Stimulated activated CD4-positive, alpha-beta T cell treated with anti-CD3 and anti-CD28 coated beads, TNF-alpha, amount 100 ng/mL, for 4 hours (primary cell): ENCODE measurements around the gene CHAF1B.
A peak's percentile ranks its signal among the peaks of the same experiment; 100 is the strongest.

Experiments used
- DNase-seq, 3 experiments: peaks; one replicate each; pipeline ENCODE4 v3.0.0-alpha.2; 2020; ENCODE audit warnings: low read depth in 3 of 3

CHAF1B gene

GRCh38 chr21:36427502-36427901 lies 42.3 kb downstream of the CHAF1B start:
- no peak for DNase-seq

DNA sequence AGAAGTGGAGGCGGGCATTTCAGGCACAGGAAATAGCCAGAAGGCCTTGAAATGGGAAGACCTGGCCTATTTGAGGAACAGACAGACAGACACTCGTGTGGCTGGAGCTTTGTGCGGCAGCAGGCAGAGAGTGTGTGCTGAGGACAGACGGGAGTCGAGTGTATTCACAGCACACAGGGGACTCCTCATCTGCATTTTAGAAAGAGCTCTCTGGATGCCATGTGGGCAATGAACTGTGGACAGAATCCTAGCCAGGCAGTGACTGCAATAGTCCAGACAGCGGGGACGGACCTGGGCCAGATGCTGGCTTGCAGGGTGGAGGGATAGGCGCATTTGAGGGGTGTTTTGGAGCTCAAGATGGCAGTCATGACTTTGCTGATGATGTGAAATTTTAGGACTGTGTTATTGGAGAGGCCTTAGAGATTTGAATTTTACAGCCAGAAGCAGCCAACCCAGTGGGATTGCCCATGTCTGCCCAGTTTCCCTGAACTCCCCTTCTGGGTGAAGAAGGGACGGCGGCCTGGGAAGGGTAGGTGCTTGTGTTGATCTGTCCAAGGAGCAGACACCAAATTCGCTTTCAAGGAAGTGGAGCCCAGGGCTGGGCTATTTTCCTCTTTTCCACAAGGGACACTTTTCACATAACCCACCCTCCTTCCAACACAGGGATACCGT lies 43.7 kb downstream of the CHAF1B start:
- no peak for DNase-seq

GRCh38 chr21:36429947-36430546 lies 44.9 kb downstream of the CHAF1B start:
- peak; percentile 24 to 47 (median 42) for DNase-seq

DNA sequence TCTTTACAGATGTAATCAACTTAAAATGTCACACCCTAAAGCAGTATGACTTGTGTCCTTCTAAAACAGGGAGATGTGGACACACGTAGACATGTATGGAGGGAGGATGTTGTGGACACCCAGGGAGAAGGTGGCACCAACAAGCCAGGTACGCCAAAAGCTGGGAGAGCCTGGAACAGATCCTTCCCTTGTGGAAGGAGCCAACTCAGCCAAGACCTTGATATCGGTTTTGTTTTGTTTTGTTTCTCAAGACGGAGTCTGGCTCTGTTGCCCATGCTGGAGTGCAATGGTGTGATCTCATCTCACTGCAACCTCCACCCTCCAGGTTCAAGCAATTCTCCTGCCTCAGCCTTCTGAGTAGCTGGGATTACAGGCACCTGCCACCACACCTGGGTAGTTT lies 45.6 kb downstream of the CHAF1B start:
- no peak for DNase-seq

- no peak for DNase-seq
These were observed 46.1 kb downstream of the CHAF1B start for GRCh38 chr21:36431252-36431651.

DNA sequence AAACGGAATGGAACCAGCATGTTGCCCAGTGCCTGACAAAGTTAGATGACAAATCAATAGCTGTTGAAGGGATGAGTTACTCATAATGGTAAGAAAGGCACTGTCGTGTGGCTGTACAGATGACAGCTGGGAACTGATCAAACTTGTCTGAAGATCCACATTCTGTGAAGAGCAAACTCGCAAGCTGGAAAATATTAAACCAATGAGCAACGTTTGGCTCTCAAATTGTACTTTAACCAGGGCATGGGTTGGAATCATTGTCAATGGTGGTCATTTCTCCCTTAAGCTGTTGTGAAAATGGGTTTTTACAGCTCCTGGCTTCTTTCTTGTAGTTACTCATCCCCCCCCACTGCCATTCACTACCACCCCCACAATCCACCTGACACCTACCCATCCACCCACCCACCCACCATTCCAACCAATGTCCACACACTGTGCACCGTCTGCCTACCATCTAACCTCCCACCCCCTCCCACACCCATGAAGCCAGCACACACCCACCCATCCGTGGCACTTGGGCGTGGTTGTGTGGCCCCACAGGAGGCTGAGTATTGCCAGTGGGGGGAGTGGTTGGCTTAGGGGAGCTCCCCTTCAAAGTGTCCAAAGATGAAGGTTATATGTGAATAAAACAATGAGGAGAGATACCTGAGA lies 48.0 kb downstream of the CHAF1B start:
- no peak for DNase-seq

- DNase-seq: no peak
These were observed 49.0 kb downstream of the CHAF1B start for GRCh38 chr21:36434144-36434543.

DNA sequence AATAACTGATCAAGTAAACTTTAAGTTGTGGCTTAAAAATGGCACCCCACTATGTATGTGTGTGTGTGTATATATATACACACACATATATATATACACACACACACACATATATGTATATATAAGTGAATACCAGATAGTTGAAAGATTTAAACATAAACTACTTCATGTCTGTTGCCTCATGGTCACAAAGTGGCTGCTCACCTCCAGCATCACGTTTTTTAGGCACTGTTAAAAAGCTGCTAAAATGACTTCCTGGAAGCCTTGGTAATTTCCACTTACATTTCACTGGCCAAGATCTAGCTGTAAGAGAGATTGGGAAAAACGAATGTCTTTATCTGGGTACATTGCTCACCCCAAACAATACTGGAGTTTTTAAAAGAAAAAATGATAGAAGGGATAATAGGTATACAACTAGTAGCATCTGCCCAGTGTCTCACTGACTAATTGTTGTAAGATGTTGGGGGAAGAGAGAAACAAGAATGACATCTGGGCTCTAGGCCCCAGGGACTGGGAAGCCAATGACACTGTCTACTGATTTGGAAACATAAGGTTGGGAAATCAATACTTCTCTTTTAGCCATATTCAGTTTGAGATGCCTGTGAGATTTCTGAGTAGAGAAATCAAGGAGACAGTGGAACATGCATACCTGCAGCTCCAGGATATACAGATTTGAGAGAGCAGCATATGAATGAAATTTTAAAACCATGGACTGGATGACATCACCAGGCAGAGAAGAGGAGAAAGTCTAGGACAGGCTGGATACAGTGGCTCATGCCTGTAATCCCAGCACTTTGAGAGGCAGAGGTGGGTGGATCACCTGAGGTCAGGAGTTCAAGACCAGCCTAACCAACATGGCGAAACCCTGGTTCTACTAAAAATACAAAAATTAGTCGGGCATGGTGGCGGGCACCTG lies 51.9 kb downstream of the CHAF1B start:
- DNase-seq: no peak

DNA sequence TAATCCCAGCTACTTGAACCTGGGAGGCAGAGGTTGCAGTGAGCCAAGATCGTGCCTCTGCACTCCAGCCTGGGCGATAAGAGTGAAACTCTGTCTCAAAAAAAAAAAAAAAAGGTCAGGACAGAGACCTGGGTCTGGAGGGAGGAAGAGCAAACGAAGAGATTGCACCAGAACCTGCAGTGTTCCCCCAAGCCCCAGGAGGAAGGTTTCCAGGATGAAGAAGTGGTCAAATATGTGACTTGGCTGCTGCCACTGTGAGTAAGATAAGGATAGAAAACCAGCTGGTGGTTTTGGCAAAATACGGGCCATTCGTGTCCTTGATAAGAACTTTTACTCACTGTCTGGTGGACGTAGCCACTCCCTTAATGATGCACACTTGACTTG lies 52.5 kb downstream of the CHAF1B start:
- DNase-seq: no peak

DNA sequence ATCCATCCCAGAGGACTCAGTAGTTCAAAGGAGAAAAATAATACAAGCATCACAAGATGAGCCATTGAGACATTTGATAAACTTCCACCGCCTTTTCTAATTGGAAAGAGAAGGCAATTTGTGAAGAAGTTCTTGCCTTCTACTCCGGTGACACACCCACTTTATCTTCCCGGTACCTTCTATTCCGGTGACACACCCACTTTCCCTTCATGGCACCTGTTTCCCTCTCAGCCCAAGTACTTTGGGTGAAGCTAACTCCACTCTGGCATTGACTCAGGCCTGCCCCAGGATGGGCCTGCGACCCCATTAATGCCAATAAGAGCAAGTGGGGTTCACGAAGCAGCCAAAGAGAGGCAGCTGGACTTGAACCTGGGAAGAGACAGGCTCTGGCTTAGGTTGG lies 56.5 kb downstream of the CHAF1B start:
- no peak for DNase-seq

- DNase-seq: no peak
These were observed 61.1 kb downstream of the CHAF1B start for GRCh38 chr21:36446301-36446700.

DNA sequence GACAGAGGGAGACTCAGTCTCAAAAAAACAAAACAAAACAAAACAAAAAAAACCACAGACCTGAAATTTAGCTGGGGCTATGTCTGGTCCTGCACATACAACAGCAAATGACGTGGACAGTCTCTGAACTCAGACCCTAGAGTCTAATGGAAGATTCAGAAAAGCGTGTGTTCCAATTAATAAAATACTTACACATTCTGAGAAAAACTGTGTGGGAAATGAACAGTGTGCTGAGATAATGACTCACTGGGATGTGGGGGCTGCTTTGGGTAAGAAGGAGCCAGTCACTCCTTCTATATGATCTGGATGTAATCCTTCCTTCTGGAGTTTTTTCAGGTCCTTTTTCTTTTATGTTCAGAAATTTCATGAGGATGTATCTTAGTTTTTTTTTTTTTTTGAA lies 65.3 kb downstream of the CHAF1B start:
- DNase-seq: no peak

GRCh38 chr21:36451506-36451905 lies 66.3 kb downstream of the CHAF1B start:
- no peak for DNase-seq

- no peak for DNase-seq
These were observed 67.2 kb downstream of the CHAF1B start for GRCh38 chr21:36452281-36452825.

DNA sequence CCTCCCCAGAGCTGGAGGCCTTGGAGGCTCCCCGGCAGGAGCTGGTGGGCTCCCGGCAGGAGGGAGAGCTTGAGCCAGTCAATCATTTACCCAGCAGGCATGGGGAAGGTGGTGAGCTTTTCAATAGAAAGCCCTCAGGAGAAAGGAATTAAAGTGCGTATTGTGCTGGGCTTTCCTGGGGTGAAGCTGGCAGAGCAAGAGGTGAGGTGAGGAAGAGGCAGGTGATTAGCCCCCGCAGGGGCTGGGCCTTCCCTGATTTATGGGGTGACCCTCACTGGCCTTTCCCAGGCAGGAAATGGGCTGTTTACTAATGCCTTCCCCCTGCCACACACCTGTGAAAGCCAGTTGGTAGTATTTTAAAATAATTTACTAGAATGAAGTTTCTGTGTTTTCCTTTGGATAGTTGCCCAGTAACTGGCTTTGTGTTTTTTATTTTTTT lies 68.9 kb downstream of the CHAF1B start:
- no peak for DNase-seq

- no peak for DNase-seq
These were observed 69.5 kb downstream of the CHAF1B start for GRCh38 chr21:36454706-36455105.

- DNase-seq: no peak
These were observed 71.7 kb downstream of the CHAF1B start for GRCh38 chr21:36456729-36457414.

GRCh38 chr21:36459098-36459497 lies 73.9 kb downstream of the CHAF1B start:
- no peak for DNase-seq

DNA sequence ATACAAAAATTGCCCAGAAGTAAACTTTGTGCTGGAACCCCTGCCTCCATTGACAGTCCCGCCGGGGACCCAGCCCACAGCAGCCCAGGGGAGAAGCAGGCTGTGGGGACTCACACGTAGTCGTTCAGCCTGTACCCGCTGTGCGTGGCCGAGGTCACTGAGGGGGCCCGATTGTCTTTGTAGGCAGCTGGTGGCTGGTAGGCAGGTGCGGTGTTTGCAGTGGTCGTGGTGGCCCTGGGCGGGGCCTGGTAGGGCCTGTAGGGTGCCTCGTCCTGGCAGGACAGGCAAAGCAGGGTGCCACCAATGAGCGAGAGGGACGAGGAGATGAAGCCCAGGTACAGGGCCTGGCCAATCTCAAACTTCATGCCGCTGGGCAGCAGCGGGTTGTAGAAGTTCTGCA lies 75.7 kb downstream of the CHAF1B start:
- DNase-seq: no peak

- DNase-seq: no peak
These were observed 76.2 kb downstream of the CHAF1B start for GRCh38 chr21:36461277-36461917.
